ENCODE measurements around the gene RYK.
"Not testable (repeated sequence)": the region's sequence is repeated elsewhere in the genome, so short reads cannot be mapped to it uniquely, and the experiment has no call there.

Gene RYK

DNA sequence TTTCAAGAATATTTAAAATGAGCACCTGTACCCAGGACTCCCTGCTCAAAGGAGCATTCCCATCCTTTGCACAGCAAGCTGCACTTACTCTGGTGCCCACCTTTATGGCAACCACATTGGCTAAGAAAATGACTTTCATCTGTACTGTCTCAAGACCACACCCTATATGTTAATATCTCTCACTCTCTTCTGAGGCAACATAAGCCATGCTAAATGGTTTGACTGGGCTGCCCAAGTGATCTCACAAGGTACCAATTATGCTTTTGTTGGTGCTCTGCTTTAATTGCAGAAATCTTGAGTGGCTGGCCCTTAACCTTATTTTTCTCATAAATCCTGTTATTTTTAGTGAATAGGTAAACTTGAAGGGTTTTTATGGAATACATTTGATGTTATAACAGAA is 17.7 kb downstream of the RYK start:
- H3K4me3 ChIP-seq (ENCODE audit: low read depth in 1 of 2, low read length in 2 of 2), result no peak overlapping the region
- no peak overlapping the region for H3K9ac ChIP-seq (ENCODE audit: low read length)
- no peak overlapping the region for H3K27ac ChIP-seq (ENCODE audit: low read depth, low read length)
- peaks cover 44% of the 10 kb centered on the region for H3K4me1 ChIP-seq (ENCODE audit: insufficient read depth, low read length)
- H3K27me3 ChIP-seq (ENCODE audit: control insufficient read depth in 1 of 2, insufficient read depth in 2 of 2, low read length in 2 of 2), result no peaks in the 10 kb centered on the region
- no peaks in the 10 kb centered on the region for H3K9me3 ChIP-seq (ENCODE audit: low read length)
- no peaks in the 10 kb centered on the region for H3K36me3 ChIP-seq (ENCODE audit: insufficient read depth, low read length)

DNA sequence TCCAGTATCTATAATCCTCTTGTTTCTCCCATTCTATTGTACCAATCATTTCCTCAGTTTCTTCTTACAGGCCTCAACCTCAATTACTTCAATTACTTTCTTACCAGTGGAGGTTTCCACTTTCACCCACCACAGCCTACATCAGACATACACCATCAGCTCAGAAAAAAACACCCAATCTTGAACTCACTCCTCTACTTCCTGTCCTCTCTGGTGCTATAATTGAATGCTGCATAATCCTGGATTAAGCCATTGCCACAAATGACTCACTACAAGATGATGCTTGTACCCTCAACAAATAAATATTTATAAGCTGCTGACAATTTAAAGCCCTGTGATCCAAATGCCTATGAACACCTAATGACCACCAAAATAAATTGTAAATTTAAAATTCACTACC is 18.5 kb downstream of the RYK start:
- Histone ChIP-seq H3K9ac (ENCODE audit: low read length) (no peak overlapping the region), H3K4me3 (ENCODE audit: low read depth in 1 of 2, low read length in 2 of 2) (no peak overlapping the region), H3K4me1 (ENCODE audit: insufficient read depth, low read length) (peaks cover 43% of the 10 kb centered on the region), H3K27me3 (ENCODE audit: control insufficient read depth in 1 of 2, insufficient read depth in 2 of 2, low read length in 2 of 2) (no peaks in the 10 kb centered on the region), H3K36me3 (ENCODE audit: insufficient read depth, low read length) (no peaks in the 10 kb centered on the region), H3K27ac (ENCODE audit: low read depth, low read length) (no peak overlapping the region), H3K9me3 (ENCODE audit: low read length) (no peaks in the 10 kb centered on the region)

DNA sequence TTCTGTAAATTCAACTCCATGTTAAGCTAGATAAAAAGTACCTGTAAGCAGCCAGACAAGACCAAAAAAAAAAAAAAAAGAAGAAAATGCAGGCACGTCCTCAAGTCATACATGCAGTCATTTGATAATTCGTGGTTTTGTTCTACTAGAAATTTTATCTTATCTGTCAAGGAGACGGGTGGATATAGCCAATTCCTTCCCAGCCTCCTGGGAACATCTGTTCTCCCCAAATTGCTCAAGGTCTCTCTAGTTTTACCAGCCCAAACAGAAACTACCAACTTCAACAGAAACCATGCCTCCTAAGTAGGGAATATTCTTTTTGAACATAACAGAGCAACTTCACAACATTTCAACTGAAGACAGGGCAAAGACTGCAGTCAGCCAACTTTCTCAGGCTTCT is 19.5 kb downstream of the RYK start:
- no peaks in the 10 kb centered on the region for H3K27me3 ChIP-seq (ENCODE audit: control insufficient read depth in 1 of 2, insufficient read depth in 2 of 2, low read length in 2 of 2)
- H3K4me1 ChIP-seq (ENCODE audit: insufficient read depth, low read length), result peaks cover 36% of the 10 kb centered on the region
- H3K4me3 ChIP-seq (ENCODE audit: low read depth in 1 of 2, low read length in 2 of 2), result no peak overlapping the region
- H3K9ac ChIP-seq (ENCODE audit: low read length), result no peak overlapping the region
- H3K36me3 ChIP-seq (ENCODE audit: insufficient read depth, low read length), result no peaks in the 10 kb centered on the region
- H3K27ac ChIP-seq (ENCODE audit: low read depth, low read length), result no peak overlapping the region
- H3K9me3 ChIP-seq (ENCODE audit: low read length), result no peaks in the 10 kb centered on the region

DNA sequence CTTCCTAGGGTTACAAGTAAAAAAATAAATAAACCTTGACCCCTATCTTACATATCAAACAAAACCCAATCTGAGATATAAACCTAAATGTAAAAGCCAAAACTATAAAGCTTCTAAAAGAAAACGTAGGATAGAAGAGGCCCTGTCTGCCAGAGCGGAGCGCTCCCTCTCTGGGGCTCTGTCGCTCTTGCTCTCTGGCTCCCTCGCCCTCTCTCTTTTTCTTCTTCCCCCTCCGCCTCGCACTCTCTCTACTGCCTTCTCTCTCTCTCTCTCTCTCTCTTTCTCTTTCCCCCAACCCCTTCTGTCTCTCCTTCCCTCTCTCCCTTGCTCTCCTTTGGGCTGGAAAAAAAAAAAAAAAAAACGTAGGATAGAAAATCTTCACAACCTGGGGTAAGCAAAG is 21.6 kb downstream of the RYK start:
- Histone ChIP-seq H3K4me3 (ENCODE audit: low read depth in 1 of 2, low read length in 2 of 2) (no peak overlapping the region), H3K4me1 (ENCODE audit: insufficient read depth, low read length) (peaks cover 21% of the 10 kb centered on the region)

DNA sequence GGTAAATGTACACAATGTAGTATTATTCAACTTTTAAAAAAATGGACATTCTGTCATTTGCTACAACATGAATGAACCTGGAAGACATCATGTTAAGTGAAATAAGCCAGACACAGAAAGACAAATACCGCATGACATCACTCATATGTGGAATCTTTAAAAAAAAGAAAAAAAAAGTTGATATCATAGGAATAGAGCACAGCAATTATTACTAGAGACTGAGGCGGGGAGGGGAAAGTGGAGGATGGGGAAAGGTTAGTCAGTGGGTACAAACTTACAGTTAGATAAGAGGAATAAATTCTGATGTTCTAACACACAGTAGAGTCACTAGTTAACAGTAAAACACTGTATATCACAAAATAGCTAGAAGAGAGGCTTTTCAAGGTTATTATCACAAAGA is 22.2 kb downstream of the RYK start:
- peaks cover 20% of the 10 kb centered on the region for H3K4me1 ChIP-seq (ENCODE audit: insufficient read depth, low read length)
- H3K36me3 ChIP-seq (ENCODE audit: insufficient read depth, low read length), result no peaks in the 10 kb centered on the region
- no peaks in the 10 kb centered on the region for H3K27me3 ChIP-seq (ENCODE audit: control insufficient read depth in 1 of 2, insufficient read depth in 2 of 2, low read length in 2 of 2)
- no peak overlapping the region for H3K27ac ChIP-seq (ENCODE audit: low read depth, low read length)
- no peak overlapping the region for H3K9ac ChIP-seq (ENCODE audit: low read length)
- no peak overlapping the region for H3K4me3 ChIP-seq (ENCODE audit: low read depth in 1 of 2, low read length in 2 of 2)
- no peaks in the 10 kb centered on the region for H3K9me3 ChIP-seq (ENCODE audit: low read length)

More for the DNA sequence above, 21.6 kb downstream of the RYK start:
- no peaks in the 10 kb centered on the region for H3K36me3 ChIP-seq (ENCODE audit: insufficient read depth, low read length)
- H3K27ac ChIP-seq (ENCODE audit: low read depth, low read length), result no peak overlapping the region
- no peaks in the 10 kb centered on the region for H3K27me3 ChIP-seq (ENCODE audit: control insufficient read depth in 1 of 2, insufficient read depth in 2 of 2, low read length in 2 of 2)
- H3K9me3 ChIP-seq (ENCODE audit: low read length), result no peaks in the 10 kb centered on the region
- H3K9ac ChIP-seq (ENCODE audit: low read length), result no peak overlapping the region

DNA sequence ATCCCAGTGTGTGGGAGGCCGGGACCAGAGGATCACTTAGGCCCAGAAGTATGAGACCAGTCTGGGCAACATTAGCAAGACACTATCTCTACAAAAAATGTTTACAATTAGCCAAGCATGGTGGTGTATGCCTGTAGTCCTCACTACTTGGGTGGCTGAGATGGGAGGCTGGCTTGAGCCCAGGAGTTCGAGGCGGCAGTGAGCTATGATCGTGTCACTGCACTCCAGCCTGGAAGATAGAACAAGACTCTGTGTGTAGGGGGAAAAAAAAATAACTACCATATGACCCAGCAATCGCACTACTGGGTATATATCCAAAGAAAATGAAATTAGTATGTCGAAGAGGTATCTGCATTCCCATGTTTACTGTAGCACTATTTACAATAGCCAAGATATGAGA is 22.6 kb downstream of the RYK start:
- Histone ChIP-seq H3K9me3 (ENCODE audit: low read length) (no peaks in the 10 kb centered on the region), H3K9ac (ENCODE audit: low read length) (no peak overlapping the region), H3K36me3 (ENCODE audit: insufficient read depth, low read length) (no peaks in the 10 kb centered on the region), H3K27me3 (ENCODE audit: control insufficient read depth in 1 of 2, insufficient read depth in 2 of 2, low read length in 2 of 2) (no peaks in the 10 kb centered on the region), H3K27ac (ENCODE audit: low read depth, low read length) (no peak overlapping the region), H3K4me1 (ENCODE audit: insufficient read depth, low read length) (peaks cover 22% of the 10 kb centered on the region), H3K4me3 (ENCODE audit: low read depth in 1 of 2, low read length in 2 of 2) (no peak overlapping the region)

DNA sequence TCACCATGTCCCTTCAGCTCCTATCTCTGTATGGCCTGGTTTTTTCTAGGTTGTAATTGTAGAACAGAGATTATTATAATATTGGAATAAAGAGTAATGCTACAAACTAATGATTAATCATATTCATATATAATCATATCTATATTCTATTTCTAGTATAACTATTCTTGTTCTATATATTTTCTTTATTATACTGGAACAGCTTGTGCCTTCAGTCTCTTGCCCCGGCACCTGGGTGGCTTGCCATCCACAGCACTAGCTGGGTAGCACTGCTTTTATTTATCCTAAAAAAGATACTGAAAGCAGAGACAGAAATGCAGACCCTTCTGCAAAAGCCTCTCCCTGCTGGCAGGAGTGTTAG is 25.9 kb downstream of the RYK start:
- not testable (repeated sequence) for H3K9me3 ChIP-seq (ENCODE audit: low read length); H3K27me3 ChIP-seq (ENCODE audit: control insufficient read depth in 1 of 2, insufficient read depth in 2 of 2, low read length in 2 of 2); H3K4me3 ChIP-seq (ENCODE audit: low read depth in 1 of 2, low read length in 2 of 2); H3K36me3 ChIP-seq (ENCODE audit: insufficient read depth, low read length); H3K27ac ChIP-seq (ENCODE audit: low read depth, low read length); H3K9ac ChIP-seq (ENCODE audit: low read length)
- H3K4me1 ChIP-seq (ENCODE audit: insufficient read depth, low read length), result peaks cover 18% of the 10 kb centered on the region

DNA sequence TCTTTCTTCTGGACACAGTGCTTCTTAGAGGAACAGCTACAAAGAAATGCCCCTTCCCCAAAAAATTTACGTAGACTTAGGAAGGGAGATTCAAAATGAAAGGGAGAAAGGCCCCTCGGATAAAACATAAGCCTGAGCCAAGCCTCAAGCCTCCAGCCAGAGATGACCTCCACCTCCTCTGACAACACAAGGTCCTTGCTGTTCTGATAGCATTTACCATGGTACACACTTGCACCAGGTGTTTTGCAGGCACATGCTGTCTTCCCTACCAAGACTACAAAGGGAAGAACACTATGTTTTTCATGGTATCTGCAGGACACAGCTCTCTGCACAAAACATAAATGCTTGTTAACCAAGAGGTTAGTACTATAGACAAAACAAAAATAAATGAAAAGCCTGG is 27.8 kb downstream of the RYK start:
- Histone ChIP-seq H3K27ac (ENCODE audit: low read depth, low read length) (no peak overlapping the region), H3K27me3 (ENCODE audit: control insufficient read depth in 1 of 2, insufficient read depth in 2 of 2, low read length in 2 of 2) (no peaks in the 10 kb centered on the region), H3K9ac (ENCODE audit: low read length) (no peak overlapping the region), H3K4me3 (ENCODE audit: low read depth in 1 of 2, low read length in 2 of 2) (no peak overlapping the region), H3K36me3 (ENCODE audit: insufficient read depth, low read length) (no peaks in the 10 kb centered on the region), H3K9me3 (ENCODE audit: low read length) (no peaks in the 10 kb centered on the region), H3K4me1 (ENCODE audit: insufficient read depth, low read length) (peaks cover 12% of the 10 kb centered on the region)

DNA sequence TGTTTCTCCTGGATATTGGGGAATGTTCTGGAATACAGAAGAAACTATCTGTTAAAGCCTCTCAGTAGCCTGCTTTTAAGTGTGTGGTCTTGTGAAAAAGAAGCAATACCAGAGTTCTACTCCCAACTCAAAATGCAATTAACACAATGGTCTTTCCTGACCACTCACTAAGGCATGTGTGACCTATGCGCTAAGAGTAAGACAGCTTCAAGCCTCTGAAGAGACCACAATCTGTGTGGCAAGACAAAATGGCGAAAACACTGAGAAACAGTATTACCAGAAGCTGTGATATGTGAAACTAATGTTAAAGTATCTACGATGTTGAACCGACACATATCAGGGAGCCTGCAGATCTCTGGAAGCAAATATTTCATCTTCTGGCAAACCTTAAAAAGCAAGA is 33.8 kb downstream of the RYK start:
- Histone ChIP-seq H3K4me3 (ENCODE audit: low read depth in 1 of 2, low read length in 2 of 2) (no peak overlapping the region), H3K9me3 (ENCODE audit: low read length) (no peaks in the 10 kb centered on the region), H3K27ac (ENCODE audit: low read depth, low read length) (no peak overlapping the region), H3K27me3 (ENCODE audit: control insufficient read depth in 1 of 2, insufficient read depth in 2 of 2, low read length in 2 of 2) (no peaks in the 10 kb centered on the region), H3K9ac (ENCODE audit: low read length) (no peak overlapping the region), H3K4me1 (ENCODE audit: insufficient read depth, low read length) (peaks cover 4% of the 10 kb centered on the region), H3K36me3 (ENCODE audit: insufficient read depth, low read length) (no peaks in the 10 kb centered on the region)

DNA sequence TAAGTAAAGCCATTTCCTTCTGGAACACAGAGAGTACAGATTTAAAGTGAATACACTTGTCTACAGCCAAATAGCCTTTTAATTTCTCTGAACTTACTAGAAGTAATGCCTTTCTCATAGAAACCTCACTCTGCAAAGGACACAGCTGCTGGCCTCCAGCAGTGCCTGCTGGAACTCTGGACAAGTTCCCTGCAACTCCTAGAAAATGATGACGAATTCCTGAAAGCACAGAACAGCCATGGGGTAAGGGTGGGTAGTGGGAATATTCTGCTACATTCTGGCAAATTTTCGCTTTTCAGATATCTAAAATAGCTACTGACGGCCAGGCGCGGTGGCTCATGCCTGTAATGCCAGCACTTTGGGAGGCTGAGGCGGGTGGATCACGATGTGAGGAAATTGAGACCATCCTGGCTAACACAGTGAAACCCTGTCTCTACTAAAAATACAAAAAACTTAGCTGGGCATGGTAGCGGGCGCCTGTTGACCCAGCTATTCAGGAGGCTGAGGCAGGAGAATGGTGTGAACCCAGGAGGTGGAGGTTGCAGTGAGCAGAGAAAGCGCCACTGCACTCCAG is 34.4 kb downstream of the RYK start:
- Histone ChIP-seq H3K9me3 (ENCODE audit: low read length) (no peaks in the 10 kb centered on the region), H3K27me3 (ENCODE audit: control insufficient read depth in 1 of 2, insufficient read depth in 2 of 2, low read length in 2 of 2) (no peaks in the 10 kb centered on the region), H3K9ac (ENCODE audit: low read length) (no peak overlapping the region), H3K4me1 (ENCODE audit: insufficient read depth, low read length) (peaks cover 4% of the 10 kb centered on the region), H3K4me3 (ENCODE audit: low read depth in 1 of 2, low read length in 2 of 2) (no peak overlapping the region), H3K27ac (ENCODE audit: low read depth, low read length) (no peak overlapping the region), H3K36me3 (ENCODE audit: insufficient read depth, low read length) (peaks cover under 1% of the 10 kb centered on the region)

DNA sequence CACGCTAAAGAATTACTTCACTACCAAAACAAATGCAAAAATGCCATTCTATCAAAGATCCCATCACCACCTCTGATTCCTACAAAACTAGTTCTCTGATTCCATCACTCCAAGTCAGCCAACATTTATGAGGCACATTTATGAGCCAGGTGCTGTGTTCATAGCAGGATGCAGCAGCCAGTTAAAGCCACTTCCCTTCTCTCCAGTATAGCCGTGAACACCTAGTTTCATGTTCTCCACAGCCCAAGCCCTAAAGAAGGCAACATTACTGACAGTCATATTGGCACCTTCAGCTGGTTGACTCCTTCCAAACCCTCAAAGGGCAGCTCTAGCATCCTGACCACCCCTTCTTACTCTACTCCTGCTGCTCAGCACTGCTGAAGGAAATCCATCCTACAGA is 36.4 kb downstream of the RYK start:
- Histone ChIP-seq H3K9me3 (ENCODE audit: low read length) (no peaks in the 10 kb centered on the region), H3K36me3 (ENCODE audit: insufficient read depth, low read length) (peaks cover 8% of the 10 kb centered on the region), H3K4me3 (ENCODE audit: low read depth in 1 of 2, low read length in 2 of 2) (no peak overlapping the region), H3K9ac (ENCODE audit: low read length) (no peak overlapping the region), H3K4me1 (ENCODE audit: insufficient read depth, low read length) (peaks cover 4% of the 10 kb centered on the region), H3K27ac (ENCODE audit: low read depth, low read length) (no peak overlapping the region), H3K27me3 (ENCODE audit: control insufficient read depth in 1 of 2, insufficient read depth in 2 of 2, low read length in 2 of 2) (no peaks in the 10 kb centered on the region)

DNA sequence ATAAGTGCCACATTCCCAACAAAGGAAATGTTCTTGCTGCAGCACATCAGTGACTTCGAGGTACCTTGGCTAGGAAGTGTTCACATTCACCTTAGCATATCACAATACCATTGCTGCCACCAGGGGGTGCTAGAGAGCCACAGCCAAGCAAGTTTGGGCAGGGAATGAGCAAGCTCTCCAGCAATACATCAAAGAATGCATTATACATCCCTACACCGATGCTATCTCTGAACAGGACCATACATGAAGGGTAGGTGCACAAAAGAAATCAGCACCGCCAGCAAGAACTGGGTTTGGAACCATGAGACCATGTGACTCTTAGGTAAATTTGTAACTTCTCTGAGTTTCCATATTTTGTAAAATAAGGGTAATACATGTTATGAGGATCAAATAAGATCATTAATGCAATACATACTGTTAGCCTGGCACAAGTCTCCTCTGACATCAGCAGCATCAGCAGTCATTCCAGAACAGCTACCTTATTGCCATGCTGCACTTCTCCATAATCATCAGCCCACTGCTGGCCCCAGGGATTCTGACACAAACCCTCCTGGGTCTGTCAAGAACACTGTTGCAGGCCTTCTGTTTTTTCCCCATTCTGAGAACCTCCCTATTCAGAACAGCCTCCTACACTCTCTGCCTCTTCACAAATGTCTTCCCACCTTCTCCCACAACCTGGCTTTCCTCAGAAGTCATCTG is 37.5 kb downstream of the RYK start:
- H3K27me3 ChIP-seq (ENCODE audit: control insufficient read depth in 1 of 2, insufficient read depth in 2 of 2, low read length in 2 of 2), result no peaks in the 10 kb centered on the region
- H3K9ac ChIP-seq (ENCODE audit: low read length), result no peak overlapping the region
- H3K9me3 ChIP-seq (ENCODE audit: low read length), result no peaks in the 10 kb centered on the region
- H3K4me1 ChIP-seq (ENCODE audit: insufficient read depth, low read length), result peaks cover 4% of the 10 kb centered on the region
- peaks cover 10% of the 10 kb centered on the region for H3K36me3 ChIP-seq (ENCODE audit: insufficient read depth, low read length)
- no peak overlapping the region for H3K4me3 ChIP-seq (ENCODE audit: low read depth in 1 of 2, low read length in 2 of 2)
- H3K27ac ChIP-seq (ENCODE audit: low read depth, low read length), result no peak overlapping the region

Measured in muscle layer of colon (tissue), 2 donors.